Islet of Langerhans (tissue), 1 donor: Measurements from ENCODE around the gene CNTFR.

Experiments used
- FAIRE-seq: peaks from one replicate; lab custom pipeline; 2011; peaks lifted over from hg19 to GRCh38; lab: Jason Lieb, UNC

CNTFR gene

DNA sequence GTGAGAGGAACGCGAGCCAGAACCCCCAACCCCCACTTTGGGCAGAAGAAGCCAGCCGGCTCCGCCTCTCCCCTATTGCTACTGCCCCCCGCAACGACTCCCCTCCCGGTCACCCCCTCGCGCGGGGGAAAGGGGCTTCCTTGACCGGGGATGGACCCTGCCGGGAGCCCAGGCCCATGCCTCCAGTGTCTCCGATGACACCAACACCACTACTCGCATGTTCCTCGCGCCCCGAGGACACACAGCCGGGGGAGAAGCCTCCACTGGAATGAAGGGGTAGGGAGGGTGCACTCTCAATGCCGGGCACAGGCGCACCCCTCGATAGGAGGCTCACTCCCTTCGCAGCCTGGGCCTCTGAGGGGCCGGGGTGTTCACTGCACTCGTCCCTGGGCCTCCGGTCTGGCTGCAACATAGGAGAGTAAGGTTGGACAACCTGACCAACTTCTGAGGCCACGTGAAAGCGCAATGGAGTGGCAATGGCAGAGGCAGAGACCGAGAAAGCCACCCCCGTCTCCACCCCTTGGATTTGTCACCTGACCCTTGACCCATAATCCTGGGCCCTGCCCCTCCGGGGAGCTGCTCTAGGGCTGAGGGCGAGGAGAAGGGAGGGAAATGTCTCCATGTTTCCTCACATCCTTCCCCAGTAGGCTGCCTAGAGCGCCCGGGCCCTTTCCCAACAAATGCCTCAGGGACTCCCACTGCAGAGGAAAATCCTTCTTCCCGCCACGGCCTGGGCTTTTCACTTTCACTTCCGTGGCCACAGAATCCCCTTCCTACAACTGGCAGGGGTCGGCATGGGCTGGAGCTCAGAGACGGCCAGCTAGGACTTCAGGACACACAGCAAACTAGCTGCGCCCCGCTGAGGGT, 1.1 kb upstream of the CNTFR start:
- FAIRE-seq, result no peak

DNA sequence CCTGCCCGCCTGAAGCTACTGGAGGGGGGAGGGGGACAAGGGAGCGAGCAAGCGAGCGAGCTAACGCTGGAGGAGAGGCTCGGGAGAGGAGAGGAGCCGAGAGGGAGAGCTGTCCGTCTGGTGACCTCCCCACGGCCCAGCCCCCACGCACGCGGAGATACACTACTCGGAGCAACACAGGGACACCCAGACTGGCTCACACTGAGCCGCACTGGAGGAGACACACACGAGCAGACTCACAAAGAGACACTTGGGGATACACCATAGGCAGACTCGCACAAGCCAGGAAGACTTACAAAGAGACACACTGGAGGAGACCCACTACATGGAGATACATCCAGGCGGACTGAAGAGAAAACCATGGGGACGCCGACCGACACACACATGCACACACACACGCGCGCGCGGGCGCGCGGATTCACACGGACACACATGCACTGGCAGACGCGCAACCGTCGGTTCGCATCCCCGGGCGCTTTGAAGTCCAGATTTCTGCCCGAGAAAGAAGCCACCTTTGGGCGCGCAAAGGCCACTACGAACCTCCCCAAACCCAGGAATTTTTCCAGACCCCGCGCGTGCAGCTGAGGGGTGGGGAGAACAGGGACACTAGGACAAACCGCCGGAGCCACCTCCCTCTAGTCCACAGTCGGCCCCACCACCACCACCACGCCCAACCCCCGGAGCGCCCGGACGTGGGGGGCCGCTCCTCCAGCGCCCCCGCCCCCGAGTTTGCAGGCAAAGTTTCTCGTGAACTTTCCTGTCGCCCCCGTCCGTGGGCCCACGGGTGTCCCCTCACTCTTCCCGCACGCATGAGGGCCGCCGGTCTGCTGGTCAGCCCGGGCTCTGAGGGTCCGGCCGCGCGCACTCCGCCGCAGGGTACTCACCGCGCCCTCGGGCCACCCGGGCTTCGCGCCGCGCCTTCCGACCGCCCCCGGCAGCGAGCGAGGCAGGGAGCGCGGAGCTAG, 571 bp downstream of the CNTFR start:
- FAIRE-seq, result no peak

DNA sequence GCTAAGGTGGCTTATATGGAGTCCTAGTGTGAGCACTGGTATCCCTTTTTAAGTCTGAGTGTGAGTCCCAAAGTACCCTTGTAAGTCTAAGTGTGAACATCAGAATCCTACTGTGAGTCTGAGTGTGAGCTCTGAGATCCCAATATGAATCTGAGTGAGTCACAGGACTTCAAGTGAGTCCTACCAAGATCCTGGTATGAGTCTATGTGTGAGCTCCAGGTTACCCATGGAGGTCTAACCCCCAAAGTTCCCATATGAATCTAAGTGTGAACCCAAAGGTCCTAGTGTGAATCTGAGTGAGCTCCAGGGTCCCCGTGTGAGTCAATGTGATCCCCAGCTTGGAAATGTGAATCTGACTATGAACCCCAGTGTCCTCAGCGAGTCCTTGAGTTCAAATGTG, 2.3 kb downstream of the CNTFR start:
- FAIRE-seq, result no peak

DNA sequence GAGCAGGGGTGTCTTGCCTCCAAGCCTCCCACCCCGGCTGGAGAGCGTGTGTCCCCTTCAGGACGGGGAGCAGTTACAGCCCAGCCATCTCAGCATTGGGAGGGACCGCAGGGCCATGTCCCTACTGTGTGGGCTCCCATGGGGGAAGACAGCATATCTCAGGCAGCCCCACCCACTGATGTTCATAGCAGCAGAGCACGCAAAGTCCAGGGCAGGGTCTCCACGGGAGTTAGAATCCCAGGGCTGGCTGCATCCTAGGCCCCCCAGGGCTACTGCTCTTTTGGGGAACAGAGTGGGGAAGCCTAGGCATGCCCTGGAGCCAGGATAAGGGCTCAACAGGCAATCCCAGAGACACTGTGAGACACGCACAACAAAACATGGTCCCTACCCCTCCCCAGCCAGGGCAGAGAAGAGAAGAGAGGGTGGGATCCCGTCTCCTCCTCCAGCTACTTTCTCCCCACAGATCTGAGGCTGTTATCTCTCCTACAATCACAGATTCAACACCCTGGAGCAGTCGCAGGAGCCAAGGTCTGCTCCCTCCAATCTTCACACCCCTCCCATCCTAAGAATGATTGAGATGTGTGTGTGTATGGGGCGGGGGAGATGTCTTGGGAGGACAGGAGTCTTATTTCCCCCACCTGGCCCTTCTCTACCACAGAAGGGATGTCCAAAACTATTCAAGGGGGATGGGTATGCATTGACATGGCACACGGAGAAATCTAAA, 3.4 kb downstream of the CNTFR start:
- FAIRE-seq, result no peak

DNA sequence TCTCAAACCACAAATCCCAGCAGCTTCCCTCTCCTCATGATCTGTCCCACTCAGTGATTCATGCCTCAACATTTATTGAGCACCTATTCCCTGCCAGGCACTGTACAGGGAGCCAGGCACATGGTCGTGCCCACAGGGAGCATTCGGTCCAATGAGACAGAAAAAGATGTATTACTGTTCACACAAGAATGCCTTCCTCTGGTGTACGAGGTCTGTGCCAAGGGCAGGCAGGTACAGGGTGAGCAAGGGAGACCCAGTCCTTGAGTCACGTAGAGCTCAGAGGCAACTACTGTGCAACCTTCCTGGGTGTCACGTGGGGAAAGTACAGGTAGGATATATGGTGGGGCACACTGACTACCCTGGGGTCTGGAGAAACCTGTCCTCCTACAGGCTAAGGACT, 4.6 kb downstream of the CNTFR start:
- no peak for FAIRE-seq

DNA sequence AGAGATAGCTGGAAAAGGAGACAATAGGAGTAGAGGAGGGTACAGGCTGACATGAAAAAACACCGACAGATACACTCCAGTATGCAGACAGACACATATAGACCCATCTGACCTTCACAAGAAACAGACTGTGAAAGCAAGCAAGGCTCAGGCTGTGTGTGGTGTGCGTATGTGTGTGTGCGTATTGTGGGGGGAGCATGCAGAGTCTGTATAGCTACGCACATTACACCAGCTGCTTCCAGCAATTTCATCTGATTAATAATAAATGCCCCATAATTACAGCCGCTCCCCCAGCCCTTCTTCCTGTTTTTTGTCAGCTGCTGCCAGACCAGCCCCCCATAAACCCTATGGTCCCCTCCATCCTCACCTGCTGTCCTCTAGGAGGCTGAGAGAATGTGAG, 6.7 kb downstream of the CNTFR start:
- FAIRE-seq, result no peak

DNA sequence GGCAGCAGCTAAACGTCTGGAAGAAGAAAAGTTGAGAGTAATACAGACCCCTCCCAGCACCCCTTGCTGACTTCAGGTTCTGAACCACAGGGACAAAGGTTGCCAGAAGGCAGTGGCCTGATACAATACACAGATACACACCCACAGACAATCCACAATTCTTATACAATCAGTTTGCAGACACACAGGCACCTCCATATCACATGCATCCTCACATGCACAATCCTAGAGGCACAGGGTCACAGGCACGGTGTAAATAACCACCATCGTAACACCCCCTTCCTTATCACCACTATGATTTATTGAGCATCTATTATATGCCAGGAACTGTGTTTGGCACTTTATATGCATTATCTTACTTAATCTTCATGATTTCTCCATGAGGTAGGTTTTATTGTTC, 8.2 kb downstream of the CNTFR start:
- no peak for FAIRE-seq

DNA sequence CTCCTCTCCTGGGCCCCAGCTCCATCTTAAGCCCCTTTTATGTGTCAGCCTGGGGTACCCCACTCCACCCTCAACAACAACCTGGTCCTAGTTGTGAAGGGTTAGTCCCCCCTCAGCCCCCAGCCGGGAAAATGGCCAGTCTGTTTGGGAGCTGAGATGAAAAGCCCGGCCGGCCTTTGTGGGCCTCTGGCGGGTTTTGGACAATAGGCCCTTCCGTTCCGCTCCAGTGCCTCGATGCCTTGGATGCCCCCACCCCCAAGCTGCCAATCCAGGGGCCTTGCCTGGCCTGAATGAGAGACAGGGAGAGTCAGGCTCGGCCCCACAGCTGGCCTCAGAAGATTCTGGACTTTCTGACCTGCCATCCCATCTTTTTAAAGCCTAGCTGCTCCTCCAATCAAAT, 9.2 kb downstream of the CNTFR start:
- FAIRE-seq, result no peak

DNA sequence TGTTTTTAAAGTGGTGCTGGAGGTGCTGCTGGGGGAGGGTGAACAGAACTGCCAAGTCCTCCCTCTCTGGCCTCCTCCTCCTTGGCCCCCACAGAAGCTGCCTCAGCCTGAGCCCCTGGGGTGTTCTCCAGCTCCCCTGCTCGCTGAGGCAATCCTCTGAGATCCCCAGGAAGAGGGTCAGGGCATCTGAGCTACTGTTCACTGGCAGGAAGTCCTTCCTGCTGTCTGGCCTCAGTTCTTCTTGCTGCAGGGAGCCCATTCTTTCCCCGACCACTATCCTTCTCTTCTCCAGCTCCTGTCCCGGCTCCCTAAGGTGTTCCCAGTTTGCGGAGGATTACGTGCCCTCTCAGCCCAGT, 9.7 kb downstream of the CNTFR start:
- FAIRE-seq, result no peak

DNA sequence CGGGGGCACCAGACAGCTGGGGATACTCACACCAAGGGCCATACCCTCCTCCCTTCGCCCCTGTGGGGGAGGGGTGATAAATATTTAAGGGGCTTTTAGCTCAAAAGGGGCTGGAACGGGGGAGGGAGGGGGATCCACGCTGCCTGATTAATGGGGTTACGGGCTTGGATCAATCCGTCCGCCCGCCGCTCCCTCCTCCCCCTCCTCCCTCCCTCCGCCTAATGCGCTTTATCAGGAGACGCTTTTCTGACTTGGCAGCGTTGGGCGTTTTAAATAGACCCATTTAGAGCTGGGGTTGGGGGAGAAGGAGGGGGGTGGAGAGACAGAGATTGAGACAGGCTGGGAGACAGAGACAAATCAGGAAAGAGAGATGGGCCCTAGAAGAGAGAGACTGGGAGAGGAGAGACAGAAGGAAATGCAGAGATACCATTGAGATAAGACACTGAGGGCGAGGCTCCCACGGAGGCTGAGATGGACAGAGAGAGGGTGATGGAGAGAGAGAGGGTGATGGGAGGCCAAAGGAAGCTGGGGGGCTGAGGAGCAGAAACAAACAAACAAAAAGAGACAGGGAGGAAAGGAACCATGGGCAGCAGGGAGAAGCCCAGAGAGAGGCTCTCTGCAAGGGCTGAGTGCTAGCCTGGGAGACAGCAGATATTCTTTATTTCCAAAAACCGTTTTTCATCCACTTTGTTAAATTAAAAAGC, 10.3 kb downstream of the CNTFR start:
- no peak for FAIRE-seq

DNA sequence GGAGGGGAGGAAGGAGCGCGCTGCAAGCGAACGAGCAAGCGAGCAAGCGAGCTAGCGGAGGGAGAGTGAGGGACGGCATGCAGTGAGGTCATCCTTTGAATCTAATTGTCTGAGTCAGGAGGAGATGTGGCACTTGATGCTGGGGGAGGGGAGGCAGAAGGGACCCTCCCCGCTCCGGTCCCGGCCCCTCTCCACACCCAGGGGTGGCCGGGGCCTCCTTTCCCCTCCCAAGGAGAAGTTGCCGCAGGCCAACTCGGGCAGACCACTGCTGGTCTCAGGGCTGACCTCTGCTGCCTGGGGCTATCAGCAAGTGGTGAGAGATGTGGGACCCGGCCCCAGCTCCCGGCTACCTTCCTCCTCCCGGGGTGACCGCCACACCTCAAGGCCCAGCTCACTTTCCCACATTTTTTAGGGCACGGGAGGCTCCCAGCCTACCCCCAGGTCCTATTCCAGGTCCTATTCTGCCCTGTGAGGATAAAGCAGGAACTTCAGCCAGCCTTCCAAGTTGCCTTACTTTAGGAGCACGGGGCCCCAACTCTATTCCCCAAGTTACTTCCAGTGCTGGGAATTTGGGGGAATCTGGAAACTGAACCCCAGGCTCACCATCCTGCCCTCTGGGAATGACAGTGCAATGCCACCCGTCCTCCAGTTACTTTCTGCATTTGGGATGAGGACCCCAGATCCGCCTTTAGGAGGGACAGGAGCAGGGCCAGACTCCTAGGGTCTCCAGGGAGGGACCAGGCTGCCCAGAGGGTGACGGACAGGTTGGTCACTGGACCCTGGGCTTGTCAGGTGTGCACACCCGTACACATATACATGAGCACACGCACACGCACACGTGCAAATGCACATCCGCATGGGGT, 11.1 kb downstream of the CNTFR start:
- no peak for FAIRE-seq

DNA sequence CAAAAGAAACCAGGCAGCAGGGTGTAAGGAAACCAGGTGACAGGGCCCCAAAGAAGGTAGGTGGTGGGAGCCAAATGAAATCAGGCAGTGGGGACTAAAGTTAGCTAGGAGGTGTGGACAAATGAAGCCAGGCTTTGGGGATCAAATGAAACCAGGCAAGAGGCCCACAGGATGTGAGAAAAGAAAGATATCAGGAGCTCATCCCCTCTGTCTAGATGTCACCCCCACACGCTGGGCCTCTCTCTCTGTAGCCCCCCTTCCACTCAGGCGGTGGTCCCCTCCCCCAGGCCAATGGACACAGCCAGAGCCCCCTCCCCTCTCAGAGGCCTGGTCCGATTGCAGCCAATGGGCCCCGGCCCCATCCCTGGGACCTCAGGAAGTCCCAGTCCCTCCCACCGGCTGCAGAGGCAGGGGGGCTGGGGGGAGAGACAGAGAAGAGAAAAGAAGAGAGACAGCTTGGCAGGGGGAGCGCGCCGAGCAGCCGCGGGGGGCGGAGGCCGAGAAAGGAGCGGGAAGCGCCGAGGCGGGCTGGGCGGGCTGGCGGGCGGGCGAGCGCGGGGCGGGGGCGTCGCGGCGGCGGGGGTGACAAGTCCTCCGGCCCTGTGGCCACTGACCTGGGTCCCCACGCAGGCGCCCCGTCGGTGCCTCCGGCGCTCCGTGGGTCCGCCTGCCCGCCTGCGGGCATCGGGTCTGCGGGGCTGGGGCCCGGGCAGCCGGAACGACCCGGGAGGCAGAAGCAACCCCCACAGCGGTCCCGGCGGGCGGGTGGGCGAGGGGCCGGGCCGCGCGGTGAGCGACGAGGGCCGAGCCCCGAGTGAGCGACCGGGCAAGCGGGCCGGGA, 11.9 kb downstream of the CNTFR start:
- FAIRE-seq, result no peak

DNA sequence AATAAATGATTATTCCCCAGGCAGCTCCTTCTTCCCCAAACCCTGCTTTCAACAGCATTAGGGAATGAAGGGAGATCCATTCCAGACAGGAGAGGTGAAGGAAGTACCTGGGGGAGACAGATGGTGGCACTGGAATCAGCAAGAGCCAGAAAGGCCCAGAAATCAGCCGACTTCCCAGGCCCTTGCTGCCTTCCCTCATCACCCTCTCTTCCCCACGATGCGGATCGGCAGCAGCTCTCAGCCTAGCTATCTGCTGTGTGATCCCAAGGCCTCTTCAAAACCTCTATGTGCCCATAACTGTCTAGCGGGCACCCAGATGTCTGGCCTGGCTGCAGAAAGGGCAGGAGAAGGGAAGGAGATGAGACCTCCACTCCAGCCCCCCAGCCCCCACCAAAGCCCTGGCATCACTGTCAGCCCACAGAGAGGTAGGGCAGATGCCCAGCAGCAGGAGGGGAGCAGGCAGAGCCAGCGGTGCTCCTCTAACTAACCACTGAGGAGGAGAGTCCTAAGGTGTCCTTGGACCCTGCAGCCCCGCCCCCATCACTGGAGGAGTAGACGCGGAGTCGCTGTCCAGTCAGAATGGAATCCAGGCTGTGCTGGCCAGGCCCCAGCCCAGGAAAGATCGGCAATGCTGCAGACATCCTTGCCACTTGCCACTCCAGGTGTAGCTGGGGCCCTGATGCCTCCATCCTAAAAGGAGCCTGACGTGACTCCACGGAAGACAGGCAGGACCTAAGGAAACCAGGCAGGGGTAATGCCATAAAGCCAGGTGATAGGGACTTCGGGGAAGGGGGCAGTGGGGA, 12.7 kb downstream of the CNTFR start:
- no peak for FAIRE-seq

DNA sequence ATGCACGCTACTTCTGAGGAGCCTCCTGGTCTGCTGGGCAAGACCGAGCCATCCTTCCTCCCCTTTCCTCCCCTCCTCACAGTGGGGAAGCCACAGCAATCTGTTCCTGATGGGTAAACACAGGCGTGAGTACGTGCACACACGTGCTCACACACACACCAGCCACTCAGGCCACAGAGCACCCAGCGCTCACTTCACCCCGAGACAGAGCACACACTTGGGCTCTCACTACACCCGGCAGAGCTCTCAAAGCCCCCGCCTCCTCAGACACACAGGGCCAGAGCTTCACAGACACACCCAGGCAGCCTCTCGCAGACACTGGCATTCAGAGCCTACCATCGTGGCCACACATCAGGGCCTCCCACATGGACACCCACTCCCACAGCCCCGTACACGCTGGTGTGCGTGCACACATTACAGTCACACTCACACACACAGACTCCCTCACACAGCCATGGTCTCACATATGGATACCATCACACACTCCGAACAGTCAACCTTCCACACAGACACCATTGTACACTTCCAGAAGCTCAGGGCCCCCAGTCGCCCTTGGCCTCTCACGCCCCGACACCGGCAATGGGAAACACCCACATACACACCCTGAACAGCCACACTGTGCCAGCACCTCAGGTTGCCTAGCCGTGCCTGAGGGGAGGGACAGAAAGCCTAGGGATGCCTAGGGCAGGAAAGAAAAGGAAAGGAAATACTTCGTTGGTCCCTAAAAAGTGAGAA, 13.5 kb downstream of the CNTFR start:
- no peak for FAIRE-seq

DNA sequence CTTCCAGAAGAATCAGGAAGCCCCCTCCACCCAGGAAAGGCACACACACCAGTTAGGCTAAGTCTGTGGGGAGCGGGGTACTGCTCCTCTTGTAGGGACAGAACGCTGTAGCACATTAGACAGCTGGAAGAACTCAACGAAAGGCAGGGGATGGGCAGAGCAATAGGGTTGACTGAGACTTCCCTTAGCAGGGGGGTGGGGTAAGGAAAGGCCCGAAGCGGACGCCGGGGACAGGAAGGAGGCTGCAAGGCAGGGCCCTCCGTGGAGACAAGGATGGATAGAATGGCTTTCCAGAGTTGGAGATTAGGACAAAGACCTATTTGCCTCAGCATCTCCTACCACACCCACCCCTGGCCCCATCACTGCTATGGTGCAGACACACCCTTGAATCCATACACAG, 14.3 kb downstream of the CNTFR start:
- FAIRE-seq, result no peak

DNA sequence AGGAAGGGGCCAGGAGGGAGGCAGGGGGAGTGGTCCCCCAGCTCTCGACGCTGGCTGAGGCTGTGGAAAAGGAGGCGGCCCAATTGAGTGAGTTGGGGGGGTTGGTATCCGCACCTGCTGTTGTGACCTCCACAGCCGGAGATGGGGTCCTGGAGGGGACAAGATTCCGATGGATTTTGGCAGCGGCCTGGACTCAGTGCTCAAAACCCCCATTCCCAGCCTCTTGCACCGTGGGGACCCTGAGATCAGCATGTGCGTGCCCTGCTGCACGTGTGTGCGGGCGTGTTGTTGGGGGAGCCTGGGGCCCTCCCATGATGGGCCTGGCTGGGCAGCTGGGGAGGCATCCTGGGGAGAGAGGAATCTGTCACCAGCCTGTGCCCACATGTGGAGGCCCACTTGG, 15.0 kb downstream of the CNTFR start:
- no peak for FAIRE-seq

DNA sequence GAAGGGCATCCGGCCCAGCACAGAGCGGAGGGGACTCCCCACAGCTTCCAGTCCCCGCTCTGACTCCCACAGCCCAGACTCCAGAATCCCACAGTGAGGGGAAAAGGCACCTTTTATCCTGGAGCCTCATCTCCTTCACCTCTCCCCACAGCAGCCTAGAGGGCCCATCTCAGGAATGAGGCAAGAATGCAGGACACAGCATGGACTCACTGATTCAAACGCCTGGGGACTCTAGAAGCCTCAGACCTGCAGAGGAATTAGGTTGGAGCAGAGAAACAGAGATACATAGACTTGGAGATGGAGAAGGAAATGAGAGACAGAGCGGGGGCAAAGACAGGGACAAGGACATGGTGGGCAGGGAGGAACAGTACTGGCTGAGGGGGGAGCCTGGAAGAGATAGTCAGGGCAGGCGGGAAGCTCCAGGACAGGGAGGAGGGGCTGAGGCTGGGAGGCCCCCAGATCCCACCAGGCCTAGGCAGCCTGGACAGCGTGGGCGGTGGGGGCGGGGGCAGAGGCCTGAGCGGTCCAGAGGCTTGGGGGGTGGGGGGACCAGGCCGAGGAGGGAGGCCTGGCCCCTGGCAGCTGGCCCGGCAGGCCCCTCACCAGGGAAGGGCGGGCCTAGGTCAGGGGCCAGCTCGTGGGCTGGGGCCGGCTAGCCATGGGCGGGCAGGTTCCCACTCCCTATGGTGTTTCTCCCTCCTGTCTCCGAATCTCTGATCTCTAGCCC, 15.8 kb downstream of the CNTFR start:
- FAIRE-seq, result no peak

DNA sequence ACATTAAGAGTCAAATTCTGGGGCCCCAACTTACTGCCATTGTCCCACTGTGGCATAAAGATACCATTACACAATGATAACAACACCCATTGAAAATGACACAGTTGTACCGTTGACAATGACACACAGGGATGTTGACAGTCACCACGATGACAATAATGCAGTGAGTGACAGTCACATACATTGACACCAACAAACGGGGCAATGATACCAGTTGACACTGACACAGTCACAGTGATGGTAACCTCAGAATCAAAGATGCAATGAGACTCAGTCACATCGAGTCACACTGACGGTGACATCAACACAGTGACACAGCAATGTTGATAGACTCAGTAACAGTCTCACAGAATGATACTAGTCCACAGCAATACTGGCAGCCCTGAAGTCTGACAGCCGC, 16.9 kb downstream of the CNTFR start:
- FAIRE-seq, result no peak
